Amniotic epithelial cell (primary cell): ENCODE results near the gene RTF1.

Experiments used
- DNase-seq: peaks from one replicate; pipeline ENCODE4 v3.0.0-alpha.2; 2010; ENCODE audit warnings: low read depth

RTF1 gene

DNA sequence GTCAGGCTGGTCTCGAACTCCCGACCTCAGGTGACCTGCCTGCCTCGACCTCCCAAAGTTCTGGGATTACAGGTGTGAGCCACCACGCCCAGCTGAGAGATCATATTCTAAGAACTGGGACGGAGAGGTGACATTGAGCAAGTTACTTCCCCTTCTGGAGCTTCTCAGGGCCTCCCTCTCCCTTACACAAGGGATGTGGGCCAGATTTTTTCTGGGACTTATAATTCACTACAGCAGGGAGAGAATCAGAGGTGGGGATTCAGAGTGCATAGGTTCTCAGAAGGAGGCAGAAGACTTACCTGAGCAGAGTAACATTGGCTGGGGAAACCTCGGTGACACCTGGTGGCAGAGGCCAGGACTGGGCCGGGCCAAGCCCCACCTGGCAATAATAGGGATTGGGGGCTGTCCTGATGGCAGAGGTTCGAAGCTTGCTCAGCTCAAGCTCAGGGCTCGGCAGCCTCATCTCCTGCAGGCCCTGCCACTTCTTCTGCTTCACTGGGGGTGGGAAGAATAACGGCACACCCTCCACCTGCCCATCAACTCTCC lies 90.0 kb downstream of the RTF1 start:
- DNase-seq, result no peak

DNA sequence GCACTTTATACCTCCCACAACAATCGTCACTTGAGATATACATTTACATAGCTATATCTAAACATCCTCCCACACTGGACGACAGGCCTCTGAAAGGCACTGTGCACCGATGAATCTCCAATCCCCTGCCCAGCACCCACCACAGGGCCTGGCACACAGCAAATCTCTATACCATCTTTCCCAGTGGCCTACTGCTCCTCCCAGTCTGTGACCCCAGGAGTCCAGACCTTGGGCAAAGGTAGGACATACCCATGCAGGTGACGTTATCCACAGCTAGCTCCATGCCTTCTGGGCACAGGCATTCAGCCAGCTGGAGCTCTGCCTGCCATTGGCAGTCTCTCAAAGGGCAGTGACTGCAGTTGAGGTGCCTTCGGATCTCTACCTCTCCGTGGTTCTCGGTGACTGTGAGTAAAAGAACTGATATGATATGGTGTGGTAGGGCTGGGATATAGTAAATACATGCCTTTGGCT lies 91.0 kb downstream of the RTF1 start:
- no peak for DNase-seq

GRCh38 chr15:41510728-41511127 lies 93.8 kb downstream of the RTF1 start:
- no peak for DNase-seq

GRCh38 chr15:41511331-41511898 lies 94.5 kb downstream of the RTF1 start:
- no peak for DNase-seq

- DNase-seq, result no peak
Observed at GRCh38 chr15:41511899-41512369, 95.0 kb downstream of the RTF1 start.

- DNase-seq, result no peak
Observed at GRCh38 chr15:41512512-41512939, 95.6 kb downstream of the RTF1 start.

GRCh38 chr15:41512940-41513505 lies 96.1 kb downstream of the RTF1 start:
- no peak for DNase-seq

DNA sequence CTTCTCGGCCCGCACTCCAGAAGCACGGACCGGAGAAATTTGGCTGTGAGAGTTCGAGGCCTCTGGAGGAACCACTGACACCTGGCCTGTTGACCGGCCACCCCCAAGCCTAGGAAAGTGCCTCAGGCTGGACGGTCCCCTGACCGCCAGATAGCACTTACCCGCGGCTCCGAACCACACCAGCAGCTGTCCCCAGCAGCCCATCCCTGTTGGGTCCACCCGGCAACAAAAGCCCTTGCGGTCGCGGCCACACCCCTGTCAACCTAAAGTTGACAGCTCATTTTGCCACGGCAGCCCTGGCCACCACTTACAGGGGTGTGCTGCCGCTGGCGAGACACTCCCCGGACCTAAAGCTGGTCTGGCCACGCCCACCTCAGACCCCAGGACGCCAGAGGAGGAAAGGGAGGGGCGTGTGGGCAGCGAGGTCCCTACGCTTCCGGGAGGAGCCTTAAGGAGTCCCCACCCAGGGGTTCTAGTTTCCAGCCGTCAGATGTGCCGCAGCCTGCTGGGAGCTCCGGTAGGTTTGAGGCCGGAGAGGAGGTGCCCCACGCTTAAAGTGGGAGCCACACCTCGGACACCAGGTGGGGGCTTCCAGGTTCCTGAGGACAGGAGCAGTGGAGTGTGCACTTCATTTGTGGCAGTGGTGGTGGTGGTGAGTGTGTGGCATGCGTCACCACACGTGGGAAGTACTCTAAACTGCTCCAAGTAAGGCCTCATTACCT lies 96.8 kb downstream of the RTF1 start, which contains the start of gene LTK:
LTK (minus strand) TSS at position 322 of the 722 bp plus-strand sequence; CDS start at position 204, 118 bp downstream.
- no peak for DNase-seq

DNA sequence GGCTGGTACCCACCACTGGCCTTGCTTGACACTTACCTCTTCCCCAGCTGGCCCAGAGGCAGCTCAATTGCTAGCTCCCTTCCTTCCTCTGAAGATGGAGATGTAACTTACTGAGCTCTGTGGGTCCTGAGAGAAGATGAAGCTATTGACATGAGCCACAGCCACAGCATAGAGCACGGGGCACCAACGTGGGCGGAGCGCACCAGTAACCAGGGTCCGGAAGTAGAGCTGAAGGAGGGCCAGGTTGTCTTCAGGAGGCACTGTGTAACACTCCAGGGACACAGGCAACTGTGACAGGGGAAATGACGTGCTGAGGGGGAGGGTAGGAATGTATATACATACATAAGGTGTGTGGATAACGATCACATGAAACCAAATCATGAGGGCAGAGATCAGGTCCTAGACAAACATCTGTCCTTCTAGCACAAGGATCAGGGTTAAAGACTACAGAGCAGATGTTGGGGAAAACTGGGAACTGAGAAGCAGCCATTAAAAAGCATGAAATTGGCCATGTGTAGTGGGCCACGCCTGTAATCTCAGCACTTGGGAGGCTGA lies 101.1 kb downstream of the RTF1 start:
- no peak for DNase-seq

- no peak for DNase-seq
Observed at GRCh38 chr15:41520636-41521035, 103.7 kb downstream of the RTF1 start.

DNA sequence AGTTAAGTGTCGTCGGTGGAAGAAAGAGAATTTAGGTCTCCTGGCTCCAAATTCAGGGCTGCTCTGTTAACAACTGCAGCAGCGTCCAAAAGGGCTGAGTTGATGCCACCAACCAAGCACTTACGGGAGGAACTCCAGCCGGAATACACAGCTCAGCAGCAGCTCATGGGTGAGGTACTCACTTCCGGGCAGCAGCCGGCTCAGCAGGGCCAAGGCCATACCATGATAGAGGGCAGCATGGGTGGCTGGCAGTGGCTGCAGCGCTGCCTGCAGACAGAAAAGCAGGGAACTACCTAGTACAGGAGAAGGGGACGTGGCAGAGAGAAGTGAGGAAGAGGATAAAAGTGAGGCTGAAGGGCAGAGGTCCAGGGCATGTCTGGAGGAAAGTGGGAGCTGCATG lies 104.7 kb downstream of the RTF1 start:
- DNase-seq, result no peak

- DNase-seq, result peak; percentile 29
Observed at GRCh38 chr15:41523097-41523496, 106.2 kb downstream of the RTF1 start.

- DNase-seq, result no peak
Observed at GRCh38 chr15:41530363-41530956, 113.6 kb downstream of the RTF1 start.
